SK-N-SH (cell line): ENCODE data around the gene KIF1C. TPM values are rescaled to one million over a fixed set of nuclear protein-coding genes. Genes with fewer than 3 reads are reported as not detected.

Source experiments
- CTCF ChIA-PET: fragments of 300-600, 350-600 bp; formaldehyde crosslinking; extraction: SDS; loops from one replicate; lab custom pipeline; 2021; lab: Yijun Ruan, JAX
- POLR2A ChIA-PET: fragments of 350-600 bp; sonication (Branson Sonifier 250); formaldehyde crosslinking; extraction: SDS; loops from one replicate; lab custom pipeline; 2020; ENCODE audit warnings: antibody characterized with exemption, inconsistent platforms; lab: Yijun Ruan, JAX
- DNase-seq: peaks from one replicate; pipeline ENCODE4 v3.0.0; 2012
- H2AFZ ChIP-seq: fragments of 200-600 bp; sonication (generic); 2 replicates; pipeline ENCODE4 v1.8.1; 2016; ENCODE audit warnings: antibody characterized with exemption, mild to moderate bottlenecking, low read depth
- H3F3A ChIP-seq: fragments of 200-600 bp; sonication (generic); replicated peaks from 2 replicates; pipeline ENCODE3; 2016; ENCODE audit warnings: antibody characterized with exemption, mild to moderate bottlenecking; ENCODE audit not compliant: insufficient read depth
- H3K27ac ChIP-seq, 2 experiments: fragments of 200-500 bp in 1 of 2; fragments of 200-600 bp in 1 of 2; sonication (Bioruptor generic) in 1 of 2; sonication (generic), shearing (Covaris generic) in 1 of 2; 2 replicates each; pipeline versions ENCODE4 v1.5.1 to v1.6.1; 2014 to 2016; ENCODE audit warnings: low read depth in 2 of 2, inconsistent platforms in 1 of 2, low read length in 1 of 2, mild to moderate bottlenecking in 1 of 2, mixed read lengths in 1 of 2
- H3K27me3 ChIP-seq: fragments of 200-600 bp; sonication (generic), shearing (Covaris generic); 2 replicates; pipeline ENCODE4 v1.6.1; 2016; ENCODE audit warnings: mixed run types; ENCODE audit not compliant: insufficient read depth
- H3K36me3 ChIP-seq, 2 experiments: fragments of 200-500 bp in 1 of 2; fragments of 200-600 bp in 1 of 2; sonication (Bioruptor generic) in 1 of 2; sonication (generic) in 1 of 2; replicated peaks in 1 of 2; 2 replicates each; pipeline versions ENCODE3 to v1.5.1; 2014 to 2016; ENCODE audit warnings: low read length in 1 of 2, mild to moderate bottlenecking in 1 of 2; ENCODE audit not compliant: insufficient read depth in 2 of 2, control insufficient read depth in 1 of 2
- H3K4me1 ChIP-seq, 2 experiments: fragments of 200-500 bp in 1 of 2; fragments of 200-600 bp in 1 of 2; sonication (Bioruptor generic) in 1 of 2; sonication (generic), shearing (Covaris generic) in 1 of 2; 2 replicates each; pipeline versions ENCODE4 v1.5.1 to v1.6.1; 2014 to 2016; ENCODE audit warnings: low read depth in 1 of 2, low read length in 1 of 2, mixed run types in 1 of 2; ENCODE audit not compliant: insufficient read depth in 2 of 2, control insufficient read depth in 1 of 2
- H3K4me2 ChIP-seq: fragments of 200-600 bp; sonication (generic), shearing (Covaris generic); 2 replicates; pipeline ENCODE4 v1.6.1; 2017; ENCODE audit warnings: mixed run types
- H3K4me3 ChIP-seq, 2 experiments: fragments of 200-500 bp in 1 of 2; fragments of 200-600 bp in 1 of 2; sonication (Bioruptor generic) in 1 of 2; sonication (generic), shearing (Covaris generic) in 1 of 2; 2 replicates each; pipeline versions ENCODE4 v1.5.1 to v1.8.1; 2014 to 2016; ENCODE audit warnings: low read depth in 2 of 2, inconsistent platforms in 1 of 2, low read length in 1 of 2, mild to moderate bottlenecking in 1 of 2, mixed read lengths in 1 of 2, moderate library complexity in 1 of 2
- H3K79me2 ChIP-seq: fragments of 200-600 bp; sonication (generic); 2 replicates; pipeline ENCODE4 v1.8.1; 2017; ENCODE audit warnings: mild to moderate bottlenecking; ENCODE audit not compliant: insufficient read depth
- H3K9ac ChIP-seq: fragments of 200-600 bp; sonication (generic); 2 replicates; pipeline ENCODE4 v1.6.1; 2017; ENCODE audit warnings: mixed run types
- H3K9me2 ChIP-seq: fragments of 200-600 bp; sonication (generic); 2 replicates; pipeline ENCODE4 v1.6.1; 2017; ENCODE audit warnings: mixed run types
- H3K9me3 ChIP-seq: fragments of 200-600 bp; sonication (generic); 2 replicates; pipeline ENCODE4 v1.6.1; 2017; ENCODE audit warnings: mixed run types, mild to moderate bottlenecking, moderate library complexity
- H4K20me1 ChIP-seq: fragments of 200-600 bp; sonication (generic); 2 replicates; pipeline ENCODE4 v1.6.1; 2017; ENCODE audit warnings: mild to moderate bottlenecking, mixed run types; ENCODE audit not compliant: insufficient read depth
- ELF1 ChIP-seq: IDR thresholded peaks from 2 replicates; pipeline ENCODE4 v1.4.0; 2012
- EP300 ChIP-seq, 2 experiments: IDR thresholded peaks; 2 replicates each; pipeline versions ENCODE4 v1.4.0 to v1.6.1; 2012; ENCODE audit warnings: borderline replicate concordance in 1 of 2, low read depth in 1 of 2, low read length in 1 of 2
- FOSL2 ChIP-seq: IDR thresholded peaks from 2 replicates; pipeline ENCODE4 v1.4.0; 2012; ENCODE audit warnings: low read depth, mild to moderate bottlenecking, moderate library complexity, borderline replicate concordance
- GABPA ChIP-seq: IDR thresholded peaks from 2 replicates; pipeline ENCODE4 v1.4.0; 2012; ENCODE audit warnings: low read depth, mild to moderate bottlenecking
- GATA2 ChIP-seq: sonication (generic); formaldehyde crosslinking; IDR thresholded peaks from 2 replicates; pipeline ENCODE4 v1.5.0; 2020; ENCODE audit warnings: mild to moderate bottlenecking, missing genetic modification reagents
- JUND ChIP-seq: IDR thresholded peaks from 2 replicates; pipeline ENCODE4 v1.4.0; 2012
- MEF2A ChIP-seq: IDR thresholded peaks from 2 replicates; pipeline ENCODE4 v1.4.0; 2012; ENCODE audit warnings: low read depth, borderline replicate concordance
- MXI1 ChIP-seq: IDR thresholded peaks from 2 replicates; pipeline ENCODE4 v1.6.1; 2012; ENCODE audit warnings: mild to moderate bottlenecking, low read depth, low read length, improper control_type of control experiment
- RAD21 ChIP-seq: IDR thresholded peaks from 2 replicates; pipeline ENCODE4 v1.6.1; 2012; ENCODE audit warnings: mild to moderate bottlenecking, low read length
- RCOR1 ChIP-seq: fragments of 150-350 bp; IDR thresholded peaks from 2 replicates; pipeline ENCODE4 v1.6.1; 2017; ENCODE audit warnings: antibody characterized with exemption, low read length
- REST ChIP-seq: IDR thresholded peaks from 2 replicates; pipeline ENCODE4 v1.6.1; 2012; ENCODE audit warnings: mild to moderate bottlenecking, low read depth, low read length, moderate library complexity
- RFX5 ChIP-seq: IDR thresholded peaks from 2 replicates; pipeline ENCODE4 v1.6.1; 2012; ENCODE audit warnings: mild to moderate bottlenecking, improper control_type of control experiment, low read length
- RXRA ChIP-seq: IDR thresholded peaks from 2 replicates; pipeline ENCODE4 v1.4.0; 2012; ENCODE audit warnings: low read depth, mild to moderate bottlenecking, borderline replicate concordance
- TAF1 ChIP-seq: IDR thresholded peaks from 2 replicates; pipeline ENCODE4 v1.6.1; 2012; ENCODE audit warnings: low read depth, mild to moderate bottlenecking, low read length, moderate library complexity, borderline replicate concordance
- TCF12 ChIP-seq: IDR thresholded peaks from 2 replicates; pipeline ENCODE4 v1.4.0; 2012
- TEAD4 ChIP-seq: IDR thresholded peaks from 2 replicates; pipeline ENCODE4 v1.4.0; 2012; ENCODE audit warnings: mild to moderate bottlenecking, borderline replicate concordance; ENCODE audit not compliant: insufficient read depth
- YY1 ChIP-seq: IDR thresholded peaks from 2 replicates; pipeline ENCODE4 v1.4.0; 2012; ENCODE audit warnings: low read depth, mild to moderate bottlenecking
- WGBS: methylation state at CpG from one replicate; pipeline ENCODE4 v1.1.6; 2017; ENCODE audit warnings: low lambda C conversion rate; 5-methylcytosine and 5-hydroxymethylcytosine counted together
- polyA plus RNA-seq, 3 experiments: library from polyadenylated mRNA; depleted of rRNA; stranded (reverse); fragments of >200 nt; gene quantifications; 2 replicates each; pipeline ENCODE4 v1.2.3, GENCODE V29; 2012
- TF ChIP-seq, protein P1 (sequence below): fragments of 150-350 bp; IDR thresholded peaks from 2 replicates; pipeline ENCODE4 v1.6.1; 2017; ENCODE audit warnings: antibody characterized with exemption, low read length, low read depth, borderline replicate concordance
- TF ChIP-seq, protein P2 (sequence below): IDR thresholded peaks from 2 replicates; pipeline ENCODE4; 2012

The KIF1C gene
- polyA plus RNA-seq, 1 of the 3 experiments (the other 2 are of a cell fraction), result 58.2 TPM

DNA sequence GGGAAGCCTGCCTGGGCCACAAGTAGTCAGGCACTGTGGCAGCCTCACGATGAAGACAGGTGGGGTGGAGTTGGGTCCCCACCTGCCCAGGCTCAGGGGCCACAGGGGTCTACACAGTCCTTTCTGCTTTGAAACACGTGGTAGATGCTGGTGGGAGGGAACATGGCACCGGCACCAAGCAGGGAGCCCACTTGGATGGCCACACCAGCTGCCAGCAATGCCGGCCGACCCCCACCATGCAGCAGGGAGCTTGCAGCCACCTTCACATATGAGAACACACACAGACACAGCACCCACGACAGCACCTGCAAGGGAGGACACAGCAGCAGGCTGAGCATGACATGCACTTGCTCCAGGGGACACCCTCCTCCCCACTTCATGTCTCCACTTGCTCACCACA lies 35.1 kb downstream of the KIF1C start:
- Histone ChIP-seq H3K4me3 (no peak overlapping the region), H3K27me3 (no peaks in the 10 kb centered on the region), H3K9ac (no peak overlapping the region), H4K20me1 (no peaks in the 10 kb centered on the region), H2AFZ (no peak overlapping the region), H3K4me1 (peaks cover 0 to 2% of the 10 kb centered on the region in 2 experiments; a peak in 1 of 4 replicates), H3K36me3 (no peaks in the 10 kb centered on the region), H3K9me3 (no peaks in the 10 kb centered on the region), H3K79me2 (no peaks in the 10 kb centered on the region), H3K9me2 (no peaks in the 10 kb centered on the region), H3K27ac (no peak overlapping the region), H3F3A (peaks cover 3% of the 10 kb centered on the region), H3K4me2 (no peak overlapping the region)
- ChIA-PET POLR2A (no interaction called here), CTCF (interaction anchor here (1.1 to 5.6 kb wide), 3 partner anchors 16 to 40 kb away, joined by 4 to 39 read pairs (median 6); no protein-coding TSS in a partner anchor)
- no CpG with 5 or more reads among the region's 6 CpGs for WGBS
- no peak for DNase-seq
- TF ChIP-seq GABPA, result no peak
- no peak for TF ChIP-seq FOSL2
- TF ChIP-seq TEAD4, result no peak
- TF ChIP-seq, protein P1, sequence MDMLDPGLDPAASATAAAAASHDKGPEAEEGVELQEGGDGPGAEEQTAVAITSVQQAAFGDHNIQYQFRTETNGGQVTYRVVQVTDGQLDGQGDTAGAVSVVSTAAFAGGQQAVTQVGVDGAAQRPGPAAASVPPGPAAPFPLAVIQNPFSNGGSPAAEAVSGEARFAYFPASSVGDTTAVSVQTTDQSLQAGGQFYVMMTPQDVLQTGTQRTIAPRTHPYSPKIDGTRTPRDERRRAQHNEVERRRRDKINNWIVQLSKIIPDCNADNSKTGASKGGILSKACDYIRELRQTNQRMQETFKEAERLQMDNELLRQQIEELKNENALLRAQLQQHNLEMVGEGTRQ, result no peak
- TF ChIP-seq ELF1, result no peak
- TF ChIP-seq RCOR1, result no peak
- TF ChIP-seq RXRA, result no peak
- no peak for TF ChIP-seq TCF12
- TF ChIP-seq GATA2 (CRISPR knock-in tag), result no peak
- TF ChIP-seq YY1, result no peak
- no peak for TF ChIP-seq REST
- no peak for TF ChIP-seq RFX5

GRCh38 chr17:5033352-5034015 lies 35.7 kb downstream of the KIF1C start:
- no peak for DNase-seq
- no peaks in the 10 kb centered on the region for H3K27me3 ChIP-seq
- no peaks in the 10 kb centered on the region for H3F3A ChIP-seq
- no peak overlapping the region for H3K9ac ChIP-seq
- no peak overlapping the region for H3K4me3 ChIP-seq
- no peaks in the 10 kb centered on the region for H3K9me3 ChIP-seq
- WGBS, result 92% methylated on average over 10 of the region's 13 CpGs
- H3K4me2 ChIP-seq, result no peak overlapping the region
- peaks cover 0 to 2% of the 10 kb centered on the region in 2 experiments; a peak in 1 of 4 replicates for H3K4me1 ChIP-seq
- ChIA-PET POLR2A (no interaction called here), CTCF (interaction anchor here (0.6 to 5.6 kb wide), 4 partner anchors 12 to 124 kb away, joined by 3 to 39 read pairs (median 4); no protein-coding TSS in a partner anchor)
- no peak overlapping the region for H2AFZ ChIP-seq
- no peaks in the 10 kb centered on the region for H3K9me2 ChIP-seq
- H3K79me2 ChIP-seq, result no peaks in the 10 kb centered on the region
- no peaks in the 10 kb centered on the region for H4K20me1 ChIP-seq
- no peak overlapping the region for H3K27ac ChIP-seq
- no peaks in the 10 kb centered on the region for H3K36me3 ChIP-seq
- TF ChIP-seq EP300 (IDR thresholded peaks at IDR 0.05; ENCODE audit: borderline replicate concordance in 1 of 2, low read depth in 1 of 2, low read length in 1 of 2) (no peak), TAF1 (no peak), YY1 (no peak), RAD21 (no peak), JUND (no peak), REST (no peak), MXI1 (no peak), MEF2A (no peak), GATA2 (CRISPR knock-in tag) (no peak)
- TF ChIP-seq, protein P2, sequence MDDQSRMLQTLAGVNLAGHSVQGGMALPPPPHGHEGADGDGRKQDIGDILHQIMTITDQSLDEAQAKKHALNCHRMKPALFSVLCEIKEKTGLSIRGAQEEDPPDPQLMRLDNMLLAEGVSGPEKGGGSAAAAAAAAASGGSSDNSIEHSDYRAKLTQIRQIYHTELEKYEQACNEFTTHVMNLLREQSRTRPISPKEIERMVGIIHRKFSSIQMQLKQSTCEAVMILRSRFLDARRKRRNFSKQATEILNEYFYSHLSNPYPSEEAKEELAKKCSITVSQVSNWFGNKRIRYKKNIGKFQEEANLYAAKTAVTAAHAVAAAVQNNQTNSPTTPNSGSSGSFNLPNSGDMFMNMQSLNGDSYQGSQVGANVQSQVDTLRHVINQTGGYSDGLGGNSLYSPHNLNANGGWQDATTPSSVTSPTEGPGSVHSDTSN, result no peak
